Osteocyte (in vitro differentiated cells): Measurements from ENCODE around the gene ALDH3A1. TPM values are rescaled to one million over a fixed set of nuclear protein-coding genes. Genes with fewer than 3 reads are reported as not detected.

Experiments used
- DNase-seq: peaks from one replicate; pipeline ENCODE4 v3.0.0; 2021; ENCODE audit warnings: mixed read lengths; ENCODE audit not compliant: unreplicated experiment; ENCODE audit errors: extremely low spot score
- H3K27ac Mint-ChIP-seq: one replicate; pipeline ENCODE4 v1.8.0; 2021; ENCODE audit warnings: mild to moderate bottlenecking, mixed read lengths; ENCODE audit not compliant: unreplicated experiment
- H3K27me3 Mint-ChIP-seq: one replicate; pipeline ENCODE4 v1.8.0; 2021; ENCODE audit warnings: mixed read lengths; ENCODE audit not compliant: unreplicated experiment
- H3K36me3 Mint-ChIP-seq: one replicate; pipeline ENCODE4 v1.8.0; 2021; ENCODE audit warnings: mixed read lengths; ENCODE audit not compliant: unreplicated experiment
- H3K4me1 Mint-ChIP-seq: one replicate; pipeline ENCODE4 v1.8.0; 2021; ENCODE audit warnings: mixed read lengths; ENCODE audit not compliant: unreplicated experiment
- H3K4me3 Mint-ChIP-seq: one replicate; pipeline ENCODE4 v1.8.0; 2021; ENCODE audit warnings: mild to moderate bottlenecking, moderate library complexity, mixed read lengths; ENCODE audit not compliant: unreplicated experiment
- H3K9me3 Mint-ChIP-seq: one replicate; pipeline ENCODE4 v1.8.0; 2021; ENCODE audit warnings: mixed read lengths; ENCODE audit not compliant: unreplicated experiment
- CTCF ChIP-seq: fragments of 200-600 bp; sonication (generic); IDR thresholded peaks from 2 replicates; pipeline ENCODE4 v1.5.0; 2021; ENCODE audit warnings: antibody characterized with exemption, mild to moderate bottlenecking, moderate library complexity
- total RNA-seq: library from RNA; stranded (reverse); gene quantifications from 2 replicates; pipeline ENCODE4 v1.2.1, GENCODE V29; 2021

Gene ALDH3A1
- total RNA-seq, 1 donor from 2014 or later = 1.6 TPM

DNA sequence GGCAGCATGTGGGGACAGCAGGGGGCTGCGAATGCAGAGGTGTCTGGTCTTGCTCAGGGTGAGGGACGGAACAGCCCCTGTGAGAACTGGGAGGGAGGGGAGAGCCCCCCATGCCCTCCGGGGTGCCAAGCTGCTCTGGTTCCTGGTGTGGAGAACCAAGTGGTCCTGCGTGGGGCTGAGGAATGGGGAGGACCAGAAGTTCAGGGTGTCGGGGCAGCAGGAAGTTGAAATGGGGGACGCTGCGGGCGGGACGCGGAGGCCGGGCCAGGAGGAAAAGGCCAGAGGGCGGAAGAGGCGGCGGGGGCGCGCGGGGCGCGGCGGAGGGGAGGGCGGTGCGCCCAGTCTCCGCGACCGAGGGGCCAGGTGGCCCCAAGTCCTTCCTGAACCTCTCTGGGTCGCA lies 3.6 kb downstream of the ALDH3A1 start:
- Mint-ChIP-seq H3K27me3 (no peaks in the 10 kb centered on the region), H3K36me3 (no peaks in the 10 kb centered on the region), H3K4me3 (peak overlapping the region; percentile 68), H3K4me1 (peaks cover 27% of the 10 kb centered on the region), H3K27ac (no peak overlapping the region), H3K9me3 (no peaks in the 10 kb centered on the region)
- no peak for TF ChIP-seq CTCF
- DNase-seq = no peak

DNA sequence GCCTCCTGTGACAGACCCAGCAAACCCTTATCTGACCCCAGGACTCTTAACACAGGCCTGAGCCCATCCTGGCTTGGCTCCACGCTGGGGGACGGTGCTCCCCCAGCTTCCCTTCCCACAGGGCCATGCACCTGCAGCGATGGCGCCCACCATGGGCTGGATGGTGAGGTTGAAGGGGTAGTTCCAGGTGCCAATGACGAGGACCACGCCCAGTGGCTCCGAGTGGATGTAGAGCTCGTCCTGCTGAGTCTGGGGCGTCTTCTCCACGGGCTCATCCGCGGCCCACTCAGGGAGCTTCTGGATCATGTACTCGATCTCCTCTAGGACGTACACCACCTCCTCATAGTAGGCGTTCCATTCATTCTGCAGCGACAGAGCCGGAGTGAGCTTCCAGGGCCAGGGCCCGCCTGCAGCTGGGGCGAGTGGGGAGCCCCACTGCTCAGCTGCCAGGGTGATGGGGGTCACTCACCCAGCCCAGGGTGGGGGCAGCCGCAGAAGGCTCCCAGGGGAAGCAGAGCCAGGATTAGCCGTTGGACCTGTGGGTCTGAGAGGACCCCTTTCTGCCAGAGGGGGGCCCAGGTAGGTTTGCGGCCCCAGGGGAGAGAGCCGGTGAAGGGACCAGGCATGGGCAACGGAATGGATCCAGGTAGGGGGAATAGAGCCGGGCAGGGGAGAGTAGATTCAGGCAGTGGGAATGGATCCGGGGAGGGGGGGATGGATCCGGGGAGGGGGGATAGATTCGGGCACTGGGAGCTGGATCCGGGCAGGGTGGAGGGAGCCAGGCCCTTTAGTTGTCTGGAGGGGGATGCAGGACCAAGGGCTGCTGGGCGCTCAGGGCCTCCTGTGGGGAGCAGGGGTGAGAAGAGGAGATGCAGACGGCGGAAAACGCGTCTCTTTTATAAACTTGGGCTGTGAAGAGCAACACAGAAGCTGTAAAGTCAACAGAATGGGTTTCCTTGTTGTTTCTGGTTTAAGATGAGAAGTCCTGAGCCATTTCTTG lies 4.7 kb downstream of the ALDH3A1 start:
- Mint-ChIP-seq H3K36me3 (no peaks in the 10 kb centered on the region), H3K4me3 (peak overlapping the region; percentile 35), H3K4me1 (peaks cover 16% of the 10 kb centered on the region), H3K27me3 (no peaks in the 10 kb centered on the region), H3K27ac (no peak overlapping the region), H3K9me3 (no peaks in the 10 kb centered on the region)
- DNase-seq = no peak
- TF ChIP-seq CTCF = no peak

- H3K9me3 Mint-ChIP-seq = no peaks in the 10 kb centered on the region
- H3K4me1 Mint-ChIP-seq = peaks cover 7% of the 10 kb centered on the region
- H3K4me3 Mint-ChIP-seq = no peak overlapping the region
- no peaks in the 10 kb centered on the region for H3K27me3 Mint-ChIP-seq
- DNase-seq = no peak
- no peak overlapping the region for H3K27ac Mint-ChIP-seq
- H3K36me3 Mint-ChIP-seq = no peaks in the 10 kb centered on the region
- no peak for TF ChIP-seq CTCF
These were observed 5.6 kb downstream of the ALDH3A1 start for GRCh38 chr17:19742495-19742894.

GRCh38 chr17:19741832-19742457 lies 6.2 kb downstream of the ALDH3A1 start:
- Mint-ChIP-seq H3K4me3 (no peak overlapping the region), H3K4me1 (peaks cover 7% of the 10 kb centered on the region), H3K27me3 (no peaks in the 10 kb centered on the region), H3K27ac (no peak overlapping the region), H3K9me3 (no peaks in the 10 kb centered on the region), H3K36me3 (no peaks in the 10 kb centered on the region)
- no peak for DNase-seq
- no peak for TF ChIP-seq CTCF

- H3K4me3 Mint-ChIP-seq = no peak overlapping the region
- no peak overlapping the region for H3K27ac Mint-ChIP-seq
- H3K36me3 Mint-ChIP-seq = no peaks in the 10 kb centered on the region
- DNase-seq = no peak
- no peaks in the 10 kb centered on the region for H3K9me3 Mint-ChIP-seq
- no peaks in the 10 kb centered on the region for H3K27me3 Mint-ChIP-seq
- no peak for TF ChIP-seq CTCF
- H3K4me1 Mint-ChIP-seq = peaks cover 10% of the 10 kb centered on the region
These were observed 7.2 kb downstream of the ALDH3A1 start for GRCh38 chr17:19740933-19741332.
